Measurements from ENCODE around the gene CYP27B1.

The CYP27B1 gene

GRCh38 chr12:57735952-57736740 lies 30.7 kb downstream of the CYP27B1 start:
- H3K9me3 ChIP-seq (ENCODE audit: control insufficient read depth in 1 of 2, low read length in 2 of 2), result no peaks in the 10 kb centered on the region
- H3K9ac ChIP-seq (ENCODE audit: low read depth in 1 of 2, low read length in 2 of 2), result no peak overlapping the region
- H3K36me3 ChIP-seq (ENCODE audit: control insufficient read depth in 1 of 2, insufficient read depth in 2 of 2, low read length in 2 of 2), result peaks cover 0 to 4% of the 10 kb centered on the region in 2 donors
- H3K4me1 ChIP-seq (ENCODE audit: control insufficient read depth in 1 of 2, insufficient read depth in 2 of 2, low read length in 2 of 2), result peaks cover 0 to 18% of the 10 kb centered on the region in 2 donors
- H3K27ac ChIP-seq (ENCODE audit: low read depth, low read length), result no peak overlapping the region
- no peak overlapping the region for H3K4me3 ChIP-seq (ENCODE audit: low read depth in 1 of 2, low read length in 2 of 2)
- peaks cover 53 to 65% of the 10 kb centered on the region in 2 donors for H3K27me3 ChIP-seq (ENCODE audit: control insufficient read depth in 1 of 2, insufficient read depth in 2 of 2, low read length in 2 of 2)

DNA sequence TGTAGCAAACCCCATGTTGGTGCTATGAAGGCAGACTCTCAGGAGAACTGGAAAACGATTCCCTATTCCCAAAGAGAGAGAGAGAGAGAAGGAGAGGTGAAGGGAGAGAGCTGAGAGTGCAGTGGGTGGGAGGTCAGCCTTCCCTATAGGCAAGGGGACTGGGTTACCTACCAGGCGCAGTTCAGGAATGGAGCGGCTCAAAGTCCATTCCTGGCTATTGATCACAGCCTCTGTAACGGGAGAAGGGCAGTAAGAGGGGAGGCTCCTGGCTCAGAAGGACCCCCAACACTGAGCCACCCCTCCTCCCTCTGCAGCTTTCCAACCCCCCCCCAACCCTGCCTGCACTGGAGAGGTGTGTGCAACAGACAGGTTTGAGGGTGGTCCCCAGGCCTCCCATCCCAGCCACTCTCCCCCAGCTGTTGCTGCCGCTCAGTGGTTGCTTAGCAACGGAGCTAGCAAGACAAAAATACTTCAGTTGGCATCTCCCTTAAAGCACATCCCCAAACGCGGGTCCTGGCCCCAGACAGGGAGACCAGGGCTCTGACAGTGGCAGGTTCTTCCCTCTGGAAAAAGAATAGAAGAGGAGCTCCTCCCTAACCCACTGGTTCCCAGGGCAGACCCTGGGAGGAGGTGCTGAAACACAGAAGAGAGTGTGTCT lies 31.6 kb downstream of the CYP27B1 start:
- Histone ChIP-seq H3K36me3 (ENCODE audit: control insufficient read depth in 1 of 2, insufficient read depth in 2 of 2, low read length in 2 of 2) (peaks cover 0 to 5% of the 10 kb centered on the region in 2 donors), H3K4me1 (ENCODE audit: control insufficient read depth in 1 of 2, insufficient read depth in 2 of 2, low read length in 2 of 2) (peaks cover 0 to 10% of the 10 kb centered on the region in 2 donors), H3K4me3 (ENCODE audit: low read depth in 1 of 2, low read length in 2 of 2) (no peak overlapping the region), H3K9me3 (ENCODE audit: control insufficient read depth in 1 of 2, low read length in 2 of 2) (no peaks in the 10 kb centered on the region), H3K27ac (ENCODE audit: low read depth, low read length) (no peak overlapping the region), H3K27me3 (ENCODE audit: control insufficient read depth in 1 of 2, insufficient read depth in 2 of 2, low read length in 2 of 2) (peaks cover 50 to 60% of the 10 kb centered on the region in 2 donors), H3K9ac (ENCODE audit: low read depth in 1 of 2, low read length in 2 of 2) (no peak overlapping the region)

DNA sequence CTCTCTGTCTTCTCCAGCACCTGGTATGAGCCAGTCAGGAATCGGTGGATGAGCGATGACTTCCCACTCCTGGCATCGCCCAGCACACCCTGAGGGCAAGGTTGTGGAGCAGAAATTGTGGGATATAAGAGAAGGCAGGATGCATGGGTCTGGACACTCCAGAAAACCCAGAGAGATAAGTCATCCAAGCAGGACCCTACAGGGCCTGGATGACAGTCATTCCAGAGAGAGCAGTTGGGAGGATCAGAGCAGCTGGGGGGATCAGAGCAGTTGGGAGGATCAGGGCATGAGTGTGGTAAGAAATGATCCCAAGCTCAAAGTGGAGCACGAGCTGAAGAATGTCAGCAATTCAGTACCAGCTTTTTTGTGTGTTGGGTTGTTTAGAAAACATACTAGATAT lies 32.3 kb downstream of the CYP27B1 start:
- Histone ChIP-seq H3K27me3 (ENCODE audit: control insufficient read depth in 1 of 2, insufficient read depth in 2 of 2, low read length in 2 of 2) (peaks cover 50 to 59% of the 10 kb centered on the region in 2 donors), H3K27ac (ENCODE audit: low read depth, low read length) (no peak overlapping the region), H3K9me3 (ENCODE audit: control insufficient read depth in 1 of 2, low read length in 2 of 2) (no peaks in the 10 kb centered on the region), H3K9ac (ENCODE audit: low read depth in 1 of 2, low read length in 2 of 2) (no peak overlapping the region), H3K36me3 (ENCODE audit: control insufficient read depth in 1 of 2, insufficient read depth in 2 of 2, low read length in 2 of 2) (peaks cover 0 to 8% of the 10 kb centered on the region in 2 donors), H3K4me1 (ENCODE audit: control insufficient read depth in 1 of 2, insufficient read depth in 2 of 2, low read length in 2 of 2) (peaks cover 0 to 7% of the 10 kb centered on the region in 2 donors), H3K4me3 (ENCODE audit: low read depth in 1 of 2, low read length in 2 of 2) (no peak overlapping the region)

GRCh38 chr12:57733928-57734327 lies 33.0 kb downstream of the CYP27B1 start:
- peaks cover 0 to under 1% of the 10 kb centered on the region in 2 donors for H3K4me1 ChIP-seq (ENCODE audit: control insufficient read depth in 1 of 2, insufficient read depth in 2 of 2, low read length in 2 of 2)
- no peak overlapping the region for H3K4me3 ChIP-seq (ENCODE audit: low read depth in 1 of 2, low read length in 2 of 2)
- H3K27ac ChIP-seq (ENCODE audit: low read depth, low read length), result no peak overlapping the region
- peaks cover 43 to 54% of the 10 kb centered on the region in 2 donors for H3K27me3 ChIP-seq (ENCODE audit: control insufficient read depth in 1 of 2, insufficient read depth in 2 of 2, low read length in 2 of 2)
- H3K9me3 ChIP-seq (ENCODE audit: control insufficient read depth in 1 of 2, low read length in 2 of 2), result no peaks in the 10 kb centered on the region
- peaks cover 0 to 8% of the 10 kb centered on the region in 2 donors for H3K36me3 ChIP-seq (ENCODE audit: control insufficient read depth in 1 of 2, insufficient read depth in 2 of 2, low read length in 2 of 2)
- H3K9ac ChIP-seq (ENCODE audit: low read depth in 1 of 2, low read length in 2 of 2), result no peak overlapping the region

- Histone ChIP-seq H3K4me3 (ENCODE audit: low read depth in 1 of 2, low read length in 2 of 2) (no peak overlapping the region), H3K9ac (ENCODE audit: low read depth in 1 of 2, low read length in 2 of 2) (no peak overlapping the region)
These were observed 33.9 kb downstream of the CYP27B1 start for GRCh38 chr12:57732726-57733593.

GRCh38 chr12:57732270-57732669 lies 34.6 kb downstream of the CYP27B1 start:
- no peak overlapping the region for H3K27ac ChIP-seq (ENCODE audit: low read depth, low read length)
- H3K4me3 ChIP-seq (ENCODE audit: low read depth in 1 of 2, low read length in 2 of 2), result no peak overlapping the region
- H3K36me3 ChIP-seq (ENCODE audit: control insufficient read depth in 1 of 2, insufficient read depth in 2 of 2, low read length in 2 of 2), result peaks cover 0 to 8% of the 10 kb centered on the region in 2 donors
- peaks cover 48 to 55% of the 10 kb centered on the region in 2 donors for H3K27me3 ChIP-seq (ENCODE audit: control insufficient read depth in 1 of 2, insufficient read depth in 2 of 2, low read length in 2 of 2)
- no peak overlapping the region for H3K9ac ChIP-seq (ENCODE audit: low read depth in 1 of 2, low read length in 2 of 2)
- H3K9me3 ChIP-seq (ENCODE audit: control insufficient read depth in 1 of 2, low read length in 2 of 2), result no peaks in the 10 kb centered on the region
- H3K4me1 ChIP-seq (ENCODE audit: control insufficient read depth in 1 of 2, insufficient read depth in 2 of 2, low read length in 2 of 2), result peaks cover under 1% of the 10 kb centered on the region in 2 donors

More at GRCh38 chr12:57732726-57733593, 33.9 kb downstream of the CYP27B1 start:
- Histone ChIP-seq H3K27me3 (ENCODE audit: control insufficient read depth in 1 of 2, insufficient read depth in 2 of 2, low read length in 2 of 2) (peaks cover 41 to 53% of the 10 kb centered on the region in 2 donors), H3K4me1 (ENCODE audit: control insufficient read depth in 1 of 2, insufficient read depth in 2 of 2, low read length in 2 of 2) (no peaks in the 10 kb centered on the region), H3K9me3 (ENCODE audit: control insufficient read depth in 1 of 2, low read length in 2 of 2) (no peaks in the 10 kb centered on the region), H3K27ac (ENCODE audit: low read depth, low read length) (no peak overlapping the region), H3K36me3 (ENCODE audit: control insufficient read depth in 1 of 2, insufficient read depth in 2 of 2, low read length in 2 of 2) (peaks cover 0 to 8% of the 10 kb centered on the region in 2 donors)

- Histone ChIP-seq H3K27me3 (ENCODE audit: control insufficient read depth in 1 of 2, insufficient read depth in 2 of 2, low read length in 2 of 2) (peaks cover 47 to 50% of the 10 kb centered on the region in 2 donors), H3K9ac (ENCODE audit: low read depth in 1 of 2, low read length in 2 of 2) (no peak overlapping the region), H3K36me3 (ENCODE audit: control insufficient read depth in 1 of 2, insufficient read depth in 2 of 2, low read length in 2 of 2) (peaks cover 0 to 8% of the 10 kb centered on the region in 2 donors), H3K9me3 (ENCODE audit: control insufficient read depth in 1 of 2, low read length in 2 of 2) (no peaks in the 10 kb centered on the region), H3K27ac (ENCODE audit: low read depth, low read length) (no peak overlapping the region), H3K4me3 (ENCODE audit: low read depth in 1 of 2, low read length in 2 of 2) (no peak overlapping the region), H3K4me1 (ENCODE audit: control insufficient read depth in 1 of 2, insufficient read depth in 2 of 2, low read length in 2 of 2) (peaks cover 5 to 8% of the 10 kb centered on the region in 2 donors)
These were observed 35.3 kb downstream of the CYP27B1 start for GRCh38 chr12:57731411-57732080.

GRCh38 chr12:57730336-57731067 lies 36.4 kb downstream of the CYP27B1 start:
- Histone ChIP-seq H3K4me3 (ENCODE audit: low read depth in 1 of 2, low read length in 2 of 2) (no peak overlapping the region), H3K9me3 (ENCODE audit: control insufficient read depth in 1 of 2, low read length in 2 of 2) (no peaks in the 10 kb centered on the region), H3K9ac (ENCODE audit: low read depth in 1 of 2, low read length in 2 of 2) (no peak overlapping the region), H3K4me1 (ENCODE audit: control insufficient read depth in 1 of 2, insufficient read depth in 2 of 2, low read length in 2 of 2) (peaks cover 5 to 16% of the 10 kb centered on the region in 2 donors), H3K27ac (ENCODE audit: low read depth, low read length) (no peak overlapping the region), H3K27me3 (ENCODE audit: control insufficient read depth in 1 of 2, insufficient read depth in 2 of 2, low read length in 2 of 2) (peaks cover 38 to 40% of the 10 kb centered on the region in 2 donors), H3K36me3 (ENCODE audit: control insufficient read depth in 1 of 2, insufficient read depth in 2 of 2, low read length in 2 of 2) (peaks cover 0 to 8% of the 10 kb centered on the region in 2 donors)

- H3K9me3 ChIP-seq (ENCODE audit: control insufficient read depth in 1 of 2, low read length in 2 of 2), result no peaks in the 10 kb centered on the region
- H3K4me1 ChIP-seq (ENCODE audit: control insufficient read depth in 1 of 2, insufficient read depth in 2 of 2, low read length in 2 of 2), result peaks cover 5 to 16% of the 10 kb centered on the region in 2 donors
- no peak overlapping the region for H3K4me3 ChIP-seq (ENCODE audit: low read depth in 1 of 2, low read length in 2 of 2)
- H3K9ac ChIP-seq (ENCODE audit: low read depth in 1 of 2, low read length in 2 of 2), result no peak overlapping the region
- peaks cover 0 to 8% of the 10 kb centered on the region in 2 donors for H3K36me3 ChIP-seq (ENCODE audit: control insufficient read depth in 1 of 2, insufficient read depth in 2 of 2, low read length in 2 of 2)
- no peak overlapping the region for H3K27ac ChIP-seq (ENCODE audit: low read depth, low read length)
- peaks cover 28 to 34% of the 10 kb centered on the region in 2 donors for H3K27me3 ChIP-seq (ENCODE audit: control insufficient read depth in 1 of 2, insufficient read depth in 2 of 2, low read length in 2 of 2)
These were observed 37.5 kb downstream of the CYP27B1 start for GRCh38 chr12:57729321-57729844.

Measured in duodenal mucosa (tissue), 2 donors.